GM21723 (cell line): ENCODE data around the gene GALNT9.

ENCODE experiments used
- ATAC-seq: cut with Tn5 transposase; IDR thresholded peaks from one replicate; pipeline ENCODE4 v1.9.1; 2021; ENCODE audit warnings: mild to moderate bottlenecking, moderate library complexity; ENCODE audit not compliant: unreplicated experiment

Gene GALNT9

DNA sequence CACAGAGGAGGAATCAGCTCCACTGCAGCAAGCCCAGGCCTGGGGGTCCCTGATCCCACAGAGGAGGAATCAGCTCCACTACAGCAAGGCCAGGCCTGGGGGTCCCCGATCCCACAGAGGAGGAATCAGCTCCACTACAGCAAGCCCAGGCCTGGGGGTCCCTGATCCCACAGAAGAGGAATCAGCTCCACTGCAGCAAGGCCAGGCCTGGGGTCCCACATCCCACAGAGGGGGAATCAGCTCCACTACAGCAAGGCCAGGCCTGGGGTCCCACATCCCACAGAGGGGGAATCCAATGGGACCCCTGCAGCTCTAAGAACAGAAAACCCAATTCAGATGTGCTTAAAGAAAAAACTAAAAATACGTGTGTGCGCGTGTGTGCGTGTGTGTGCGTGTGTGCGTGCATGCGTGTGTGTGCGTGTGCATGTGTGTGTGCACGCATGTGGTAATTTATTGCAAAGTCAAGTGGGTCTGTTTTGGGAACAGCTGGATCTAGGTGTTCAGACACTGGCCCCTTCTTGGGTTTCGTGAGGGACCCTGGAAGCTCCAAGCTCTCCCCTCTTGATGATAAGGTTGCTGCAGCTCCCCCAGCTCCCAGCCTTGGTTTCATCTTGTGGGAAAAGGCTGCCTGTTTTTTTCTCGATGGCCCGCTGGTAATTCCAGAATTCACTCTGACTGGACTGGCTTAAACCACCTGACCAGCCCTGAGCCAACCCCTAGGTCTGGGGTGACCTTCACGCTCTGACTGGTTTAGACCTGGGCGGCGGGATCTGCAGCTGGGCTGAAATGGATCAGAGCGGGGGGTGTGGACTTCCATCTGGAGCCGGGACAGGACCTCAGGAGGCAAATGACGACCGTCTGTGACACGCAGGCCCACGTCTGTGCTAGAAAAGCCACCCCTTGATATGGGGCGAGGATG is 47.1 kb downstream of the GALNT9 start:
- ATAC-seq, result no peak

DNA sequence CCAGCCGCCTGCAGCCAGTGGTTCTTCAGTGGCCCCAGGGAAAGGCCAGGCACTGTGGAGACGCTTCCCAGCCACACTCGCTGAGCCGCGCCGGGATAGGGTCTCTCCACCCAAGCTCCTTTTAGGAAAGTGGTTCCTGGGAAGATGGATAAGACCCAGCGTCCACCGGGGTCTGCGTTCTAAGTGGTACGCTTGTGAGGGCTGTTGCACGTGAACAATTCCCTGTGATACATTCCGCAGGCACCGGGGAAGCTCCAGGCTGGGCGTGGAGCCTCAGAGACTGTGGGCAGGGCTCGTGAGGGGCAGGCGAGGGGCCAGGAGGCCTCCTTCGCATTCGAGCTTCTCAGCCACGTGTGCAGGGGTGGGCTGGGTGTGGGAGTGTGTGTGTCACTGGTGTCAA is 48.4 kb downstream of the GALNT9 start:
- no peak for ATAC-seq

DNA sequence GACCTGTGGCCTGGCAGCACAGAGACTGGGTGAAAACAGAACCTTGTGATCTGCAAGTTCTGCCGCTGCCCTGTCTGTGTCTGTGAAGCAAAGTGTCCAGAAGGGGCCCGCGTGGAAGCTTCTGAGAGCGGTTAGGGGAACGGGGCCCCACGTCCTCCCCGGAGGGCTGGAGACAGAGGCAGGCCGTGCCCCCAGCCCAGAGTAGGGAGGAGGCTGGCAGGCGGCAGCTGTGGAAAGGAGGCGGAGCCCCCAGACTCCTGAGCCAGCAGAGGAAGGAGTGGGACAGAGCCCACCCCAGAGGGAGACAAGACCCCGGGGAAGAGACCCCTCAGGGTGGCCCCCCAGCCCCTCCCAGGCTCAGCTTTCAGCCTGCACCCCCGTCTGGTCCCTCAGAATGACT is 49.0 kb downstream of the GALNT9 start:
- ATAC-seq, result no peak

DNA sequence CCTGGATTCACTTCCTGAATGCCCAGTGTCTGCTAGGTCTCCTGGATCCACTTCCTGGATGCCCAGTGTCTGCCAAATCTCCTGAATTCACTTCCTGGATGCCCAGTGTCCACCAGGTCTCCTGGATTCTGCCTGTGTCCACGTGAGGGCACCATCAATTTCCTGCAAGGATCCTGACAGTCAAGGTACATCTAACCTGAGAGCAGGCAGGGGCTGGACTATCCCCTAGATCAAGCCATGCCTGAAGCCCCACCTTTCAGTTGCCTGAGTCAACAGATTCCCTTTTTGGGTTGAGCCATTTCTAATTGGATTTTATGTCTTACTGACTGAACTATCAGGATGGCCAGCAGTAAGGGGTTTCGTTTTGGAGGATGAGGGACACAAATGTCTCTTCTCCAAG is 49.5 kb downstream of the GALNT9 start:
- ATAC-seq, result no peak

DNA sequence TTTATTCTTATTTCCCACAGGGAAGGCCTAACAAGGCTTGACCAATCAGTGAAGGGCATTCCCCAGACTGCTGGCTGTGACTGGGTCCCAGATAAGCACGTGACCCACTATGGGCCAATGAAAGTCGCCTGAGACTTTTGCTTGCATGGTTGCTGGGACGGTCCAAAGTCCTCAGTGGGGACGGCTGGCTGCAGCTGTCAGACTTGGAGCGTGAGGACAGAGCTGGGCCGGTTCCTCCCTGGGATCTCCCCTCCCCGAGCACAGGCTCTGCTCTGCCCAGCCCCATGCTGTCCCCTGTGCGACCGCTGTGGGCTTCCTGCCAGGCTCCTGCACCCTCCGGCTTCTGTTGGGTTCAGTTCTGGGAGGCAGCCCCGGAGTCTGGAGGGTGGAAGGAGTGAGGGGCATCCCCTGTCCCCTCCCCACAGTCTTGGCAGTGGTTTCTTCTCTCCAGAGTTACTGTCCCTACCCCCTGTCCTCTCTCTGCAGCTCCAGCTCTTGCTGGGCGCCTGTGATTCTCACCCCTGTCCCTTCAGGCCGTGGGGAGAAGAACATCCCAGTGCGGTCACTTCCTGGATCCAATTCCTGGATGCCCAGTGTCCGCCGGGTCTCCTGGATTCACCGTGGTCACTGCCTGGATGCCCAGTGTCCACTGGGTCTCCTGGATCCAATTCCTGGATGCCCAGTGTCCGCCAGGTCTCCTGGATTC is 50.1 kb downstream of the GALNT9 start:
- ATAC-seq, result no peak

DNA sequence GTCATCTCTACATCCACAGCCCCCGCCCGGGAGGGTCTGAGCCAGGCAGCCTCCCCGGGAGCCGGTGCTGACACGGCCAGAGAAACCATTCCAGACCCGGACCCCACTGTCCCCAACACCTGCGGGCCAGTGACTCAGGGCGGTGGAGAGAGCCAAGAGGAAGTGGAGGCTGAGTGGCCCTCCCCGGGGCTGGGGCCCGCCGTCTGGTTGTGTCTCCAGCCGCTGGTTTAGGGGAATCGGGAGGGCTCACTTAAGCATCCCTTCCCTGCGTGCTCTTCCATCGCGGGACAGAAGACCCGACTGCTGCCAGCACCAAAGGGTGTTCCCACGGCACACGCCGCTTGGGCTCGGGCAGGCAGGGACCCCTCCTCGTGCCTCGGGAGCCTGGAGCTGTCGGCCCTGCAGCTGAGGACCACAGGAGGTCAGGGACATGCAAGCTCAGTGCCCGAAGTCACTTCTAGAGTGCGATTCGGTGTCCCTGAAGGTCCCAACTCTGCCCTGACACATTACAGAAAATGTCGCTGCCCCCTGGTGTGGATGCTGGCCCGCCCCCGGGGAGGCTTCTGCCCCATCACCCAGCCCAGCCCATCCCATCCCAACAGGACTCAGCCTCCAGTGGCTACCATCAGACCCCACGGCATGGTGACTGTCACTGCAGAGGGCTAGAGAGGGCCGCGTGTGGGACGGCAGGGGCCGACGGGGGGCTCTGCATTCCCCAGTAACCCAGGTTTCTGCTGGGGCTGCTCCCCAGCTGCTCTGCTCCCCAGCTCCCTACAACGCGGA is 50.8 kb downstream of the GALNT9 start:
- no peak for ATAC-seq

DNA sequence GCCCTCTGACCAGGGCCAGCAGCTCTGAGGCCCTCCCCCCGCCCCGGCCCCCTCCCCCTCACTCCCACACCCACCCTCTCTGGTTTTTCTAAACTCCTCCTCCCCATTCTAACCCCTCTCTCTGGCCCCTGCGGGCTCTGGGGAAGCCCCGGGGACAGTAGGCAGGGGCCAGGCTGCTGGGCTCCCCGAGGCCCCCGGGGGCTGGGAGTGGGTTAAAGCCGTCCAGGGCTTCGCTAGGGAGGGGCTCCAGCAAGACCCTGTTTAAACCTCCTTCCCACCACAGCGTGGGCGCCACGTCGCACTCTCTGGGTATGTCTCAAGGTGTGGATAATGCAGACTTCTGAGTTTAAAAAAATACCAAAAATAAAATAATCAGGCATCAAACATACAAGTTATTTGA is 51.4 kb downstream of the GALNT9 start:
- ATAC-seq, result no peak

DNA sequence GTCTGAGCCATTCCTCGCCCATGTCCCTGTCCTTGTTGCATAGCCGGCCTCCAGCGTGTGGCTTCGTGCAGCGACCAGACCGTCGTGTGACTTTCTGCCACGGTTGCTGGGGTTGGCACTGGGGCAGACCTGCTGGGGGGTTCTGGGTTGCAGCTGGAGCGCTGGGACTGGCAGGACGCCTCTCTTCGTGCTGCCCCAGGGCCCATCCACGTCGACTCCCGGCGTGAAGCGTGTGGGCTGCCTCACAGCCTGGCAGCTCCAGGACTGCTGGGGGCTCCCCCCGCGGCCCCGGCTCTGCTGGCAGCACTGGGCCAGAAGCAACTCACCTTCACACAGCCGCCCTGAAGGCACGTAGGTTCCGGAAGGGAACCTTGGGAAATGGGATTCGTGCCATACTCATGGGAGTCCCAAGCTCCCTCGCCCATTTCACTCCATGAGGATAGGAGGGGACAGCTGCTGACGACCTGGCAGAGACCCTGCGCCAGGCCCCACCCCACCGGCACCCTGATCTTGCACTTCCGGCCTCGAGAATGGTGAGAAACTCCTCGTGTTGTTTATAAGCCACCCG is 51.9 kb downstream of the GALNT9 start:
- no peak for ATAC-seq

DNA sequence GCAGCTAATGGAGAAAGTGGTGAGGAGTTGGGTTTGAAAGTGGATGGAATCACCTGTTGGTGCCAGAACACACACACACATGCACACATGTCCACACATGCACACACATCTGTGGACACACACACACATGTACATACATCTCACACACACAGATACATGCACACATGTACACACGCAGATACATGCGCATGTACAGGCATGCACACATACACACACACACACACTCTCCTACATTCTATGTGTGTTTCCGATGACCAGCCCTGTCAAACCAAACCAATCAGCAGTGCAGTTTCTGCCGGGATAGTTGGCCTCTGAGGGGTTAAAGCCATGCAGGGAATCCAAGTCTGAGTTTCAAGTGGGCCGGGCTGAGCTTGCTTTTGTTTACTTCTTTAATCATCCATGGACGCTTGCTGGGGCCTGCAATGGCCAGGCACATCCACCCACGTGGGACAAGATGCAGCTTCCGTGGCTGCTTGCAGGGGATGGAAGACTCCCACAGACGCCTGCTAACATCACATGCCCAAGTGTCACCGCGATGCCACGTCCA is 52.5 kb downstream of the GALNT9 start:
- ATAC-seq, result no peak

DNA sequence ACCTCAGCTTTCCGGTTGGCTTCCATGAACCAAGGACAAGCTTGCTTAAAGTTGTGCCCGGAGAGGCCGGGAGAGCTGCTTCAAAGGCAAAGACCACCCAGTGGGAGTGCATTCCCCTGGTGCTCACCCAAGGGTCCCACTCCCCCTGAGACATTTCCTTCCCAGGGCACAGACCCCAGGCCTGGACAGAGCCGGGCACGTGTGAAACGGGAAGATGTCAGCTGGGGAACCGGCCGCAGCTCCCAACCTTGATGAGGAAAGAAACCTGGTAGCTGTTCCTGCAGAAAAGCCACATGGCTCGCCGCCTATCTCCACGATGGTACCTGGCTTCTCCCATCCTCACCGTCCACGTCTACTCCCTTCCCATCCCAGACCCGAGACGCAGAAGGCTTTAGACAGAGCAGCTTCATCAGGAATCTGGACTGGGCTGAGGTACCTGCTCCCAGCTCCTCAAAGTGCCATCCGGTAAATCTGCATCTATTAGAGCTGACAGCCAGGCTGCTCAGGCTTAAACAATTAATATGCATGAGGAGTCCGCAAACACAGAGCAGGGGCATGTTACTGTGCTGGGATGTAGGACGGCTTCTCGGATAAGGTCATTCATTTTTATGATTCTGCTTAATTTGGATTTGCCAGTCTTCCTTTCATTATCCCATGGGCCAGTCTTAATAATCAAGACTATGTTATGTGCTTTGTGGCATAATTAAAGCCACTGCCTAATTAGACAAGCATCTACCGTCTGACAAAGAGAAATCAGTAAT is 53.1 kb downstream of the GALNT9 start:
- no peak for ATAC-seq

DNA sequence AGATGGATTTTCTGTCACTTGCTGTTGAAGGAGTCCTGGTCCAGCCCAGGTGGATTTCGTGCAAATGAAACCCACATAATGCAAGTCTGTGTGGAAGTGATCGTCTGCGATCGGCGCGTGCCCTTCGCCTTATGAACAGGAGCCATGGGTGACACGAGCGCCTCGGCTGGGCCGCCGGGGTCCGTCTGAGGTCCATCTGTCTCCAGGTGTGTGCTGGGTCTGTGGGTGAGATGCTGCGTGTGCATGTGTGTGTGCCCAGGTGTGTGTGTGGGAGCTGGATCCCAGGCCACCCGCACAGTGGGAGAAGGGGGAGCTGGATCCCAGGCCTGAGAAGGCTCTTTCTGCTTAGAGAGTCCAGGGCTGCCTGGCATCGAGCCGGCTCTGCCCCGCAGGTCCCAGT is 53.8 kb downstream of the GALNT9 start:
- no peak for ATAC-seq

DNA sequence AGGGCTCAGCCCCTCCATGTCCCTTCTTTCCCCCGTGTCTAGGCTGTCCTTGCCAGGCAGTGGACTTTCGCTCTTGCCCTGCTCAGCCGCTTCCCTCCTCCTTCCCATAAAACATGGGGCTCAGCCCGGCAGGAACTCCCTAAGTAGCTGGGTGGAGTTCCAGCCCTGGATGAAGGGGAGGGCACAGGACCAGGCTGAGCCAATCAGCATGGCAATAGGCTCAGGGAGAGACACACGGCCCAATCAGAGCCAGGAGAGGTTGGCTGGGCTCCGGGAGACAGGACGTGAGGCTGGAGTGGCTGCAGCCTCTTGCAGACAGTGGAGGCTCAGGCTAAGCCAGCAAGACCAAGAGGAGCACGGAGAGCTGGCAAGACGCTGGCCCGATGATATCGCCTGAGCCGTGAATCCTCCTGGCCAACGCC is 54.3 kb downstream of the GALNT9 start:
- ATAC-seq, result no peak

DNA sequence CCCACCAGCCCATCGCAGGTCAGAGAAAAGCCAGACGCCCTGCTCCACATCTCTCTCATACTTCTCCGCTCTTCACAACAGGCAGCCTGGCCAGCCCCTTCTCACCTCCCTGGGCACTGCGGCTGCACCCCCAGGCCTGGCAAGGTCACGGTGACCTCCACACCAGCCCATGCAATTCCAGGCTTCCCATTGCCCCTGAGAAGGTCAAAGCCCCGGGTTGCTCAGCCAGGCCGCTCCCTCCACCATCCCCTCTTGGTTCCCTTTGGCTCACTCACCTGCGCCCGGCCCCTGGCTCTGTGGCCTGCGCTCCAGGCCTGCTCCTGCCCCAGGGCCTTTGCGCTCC is 55.4 kb downstream of the GALNT9 start:
- ATAC-seq, result no peak

DNA sequence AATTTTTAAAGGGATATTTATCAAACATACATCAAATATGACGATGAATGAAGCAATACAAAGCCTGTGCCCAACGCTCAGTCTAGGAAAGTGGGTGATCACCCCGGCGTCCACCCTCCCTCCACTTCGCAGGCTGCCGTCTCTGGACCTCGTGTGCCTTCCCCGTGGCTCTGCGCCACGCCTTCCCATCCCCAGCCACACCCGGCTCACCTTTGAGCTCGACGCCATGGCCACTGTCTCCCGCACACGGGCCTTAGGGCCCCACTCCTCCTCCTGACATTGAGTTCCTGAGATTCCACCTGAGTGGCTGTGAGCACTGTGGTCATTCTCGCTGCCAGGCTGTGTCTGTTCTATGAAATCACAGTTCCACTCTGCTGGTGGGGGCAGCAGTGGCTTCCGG is 56.7 kb downstream of the GALNT9 start:
- ATAC-seq, result no peak

DNA sequence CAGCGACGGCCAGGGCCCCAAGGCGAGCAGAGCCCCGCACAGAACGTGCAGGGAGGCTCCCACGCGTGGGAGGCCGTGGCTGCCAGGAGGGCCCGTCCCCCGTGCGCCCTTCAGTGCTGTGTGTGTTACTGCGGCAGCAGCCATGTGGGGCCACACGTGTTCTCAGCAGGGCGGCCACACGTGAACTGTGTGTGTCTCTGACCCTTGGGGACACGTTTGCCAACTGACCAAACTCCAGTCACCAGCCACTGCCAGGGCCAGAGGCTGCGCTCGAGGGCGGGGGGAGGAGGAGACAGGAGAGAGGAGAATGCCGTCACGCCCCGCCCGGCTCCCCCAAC is 57.7 kb downstream of the GALNT9 start:
- no peak for ATAC-seq

DNA sequence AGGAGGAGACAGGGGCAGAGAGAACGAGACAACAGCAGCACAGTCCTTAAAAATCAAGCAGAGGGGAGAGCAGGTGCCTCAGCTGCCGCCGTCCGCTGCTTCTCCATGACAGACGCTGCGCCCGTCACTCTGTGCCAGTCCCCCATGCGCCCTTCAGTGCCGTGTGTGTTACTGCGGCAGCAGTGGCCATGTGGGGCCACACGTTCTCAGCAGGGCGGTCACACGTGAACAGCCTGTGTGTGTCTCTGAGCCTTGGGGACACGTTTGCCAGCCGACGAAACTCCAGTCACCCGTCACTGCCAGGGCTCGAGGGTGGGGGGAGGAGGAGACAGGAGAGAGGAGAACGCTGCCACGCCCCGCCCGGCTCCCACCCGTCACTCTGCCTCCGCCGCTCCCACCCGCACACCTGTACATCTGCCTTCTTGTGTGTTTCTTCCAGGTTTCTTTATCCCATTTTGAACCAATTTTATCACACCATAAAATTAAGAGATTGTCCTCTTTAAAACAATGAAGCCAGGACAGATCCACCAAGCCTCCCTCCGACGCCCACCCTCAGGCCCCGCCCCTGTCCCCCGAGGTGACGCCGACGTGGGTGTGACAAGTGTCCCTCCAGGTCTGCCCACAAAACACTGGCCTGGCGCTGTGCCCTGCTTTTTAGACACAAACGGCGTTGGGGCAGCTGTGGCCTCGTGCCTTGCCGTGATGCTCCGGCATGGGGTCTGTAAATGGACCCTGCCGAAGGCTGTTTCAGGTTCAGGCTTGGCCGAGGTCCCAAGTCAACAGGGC is 58.2 kb downstream of the GALNT9 start:
- no peak for ATAC-seq

DNA sequence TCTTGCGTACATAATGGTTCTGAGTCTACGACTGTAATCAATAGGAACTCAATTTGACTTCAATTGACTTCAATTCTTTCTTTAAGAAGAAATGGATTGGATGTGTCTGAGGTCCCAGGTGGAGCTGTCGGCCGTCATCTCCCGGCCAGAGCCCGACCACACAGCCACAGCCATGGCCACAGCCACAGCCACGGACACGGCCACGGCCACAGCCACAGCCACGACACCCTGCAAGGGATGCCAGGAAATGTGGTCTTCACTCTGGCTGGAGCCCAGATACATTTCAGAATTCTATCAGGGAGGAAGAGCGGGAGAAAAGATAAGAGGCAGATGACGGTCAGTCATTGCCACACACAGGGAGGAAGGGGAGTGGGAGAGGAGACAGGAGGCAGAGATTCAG is 58.9 kb downstream of the GALNT9 start:
- no peak for ATAC-seq

DNA sequence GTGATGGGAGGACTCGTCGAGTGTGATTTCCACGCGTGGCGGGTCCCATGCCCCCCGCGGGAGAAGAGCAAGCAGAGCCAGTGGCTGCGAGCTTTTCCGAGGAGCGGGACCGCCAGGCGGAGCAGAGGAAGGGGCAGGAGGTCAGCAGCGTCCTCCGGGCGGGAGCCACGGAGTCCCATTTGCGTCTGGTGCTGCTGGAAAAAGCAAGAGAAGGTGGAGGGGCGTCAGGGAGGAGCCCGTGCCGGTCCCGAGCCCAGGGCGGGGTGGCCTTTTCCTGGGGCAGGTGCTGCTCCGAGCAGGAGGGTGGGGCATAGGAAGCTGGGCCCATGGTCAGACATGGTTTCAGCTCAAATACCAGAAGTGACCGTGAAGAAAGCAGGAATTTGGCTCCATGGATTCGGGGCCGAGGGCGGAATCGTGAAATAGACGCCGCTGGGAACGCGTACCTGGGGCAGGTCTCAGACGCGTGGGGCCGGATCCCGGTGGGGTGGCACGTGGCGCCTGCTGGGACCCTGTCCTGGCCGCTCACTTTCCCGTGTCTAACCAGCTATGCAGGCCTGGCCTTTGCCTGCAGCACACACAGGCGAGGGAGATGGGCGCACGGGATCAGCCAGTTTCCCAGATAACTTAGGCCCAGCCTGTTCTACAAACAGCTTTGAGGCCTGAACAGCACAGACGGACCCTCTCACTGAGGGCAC is 60.0 kb downstream of the GALNT9 start:
- no peak for ATAC-seq

DNA sequence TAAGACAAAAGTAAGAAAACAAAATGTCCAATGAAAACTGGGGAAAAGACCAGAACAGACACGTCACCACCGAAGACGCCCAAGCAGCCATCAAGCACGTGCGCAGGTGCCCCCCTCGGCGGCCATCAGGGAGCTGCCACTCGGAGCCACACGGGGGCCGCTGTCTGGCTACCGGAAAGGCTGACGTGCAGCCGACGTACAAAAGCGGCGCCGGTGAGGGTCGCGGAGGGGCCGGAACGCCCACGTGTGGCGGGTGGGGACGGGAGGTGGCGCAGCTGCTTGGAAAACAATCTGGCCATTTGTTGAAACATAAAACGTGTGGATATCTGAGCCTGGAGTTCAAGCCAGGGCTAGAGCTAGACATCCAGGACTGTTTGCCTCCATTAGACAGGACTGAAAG is 60.7 kb downstream of the GALNT9 start:
- ATAC-seq, result no peak
